SH-SY5Y (cell line): ENCODE data around the gene TNFSF10.

Experiments used
- GATA2 ChIP-seq: IDR thresholded peaks from 2 replicates; pipeline ENCODE4 v1.6.1; 2011; ENCODE audit warnings: mild to moderate bottlenecking, low read depth, low read length
- GATA3 ChIP-seq: IDR thresholded peaks from 2 replicates; pipeline ENCODE4 v1.6.1; 2011; ENCODE audit warnings: low read depth, mild to moderate bottlenecking, low read length, moderate library complexity

DNA sequence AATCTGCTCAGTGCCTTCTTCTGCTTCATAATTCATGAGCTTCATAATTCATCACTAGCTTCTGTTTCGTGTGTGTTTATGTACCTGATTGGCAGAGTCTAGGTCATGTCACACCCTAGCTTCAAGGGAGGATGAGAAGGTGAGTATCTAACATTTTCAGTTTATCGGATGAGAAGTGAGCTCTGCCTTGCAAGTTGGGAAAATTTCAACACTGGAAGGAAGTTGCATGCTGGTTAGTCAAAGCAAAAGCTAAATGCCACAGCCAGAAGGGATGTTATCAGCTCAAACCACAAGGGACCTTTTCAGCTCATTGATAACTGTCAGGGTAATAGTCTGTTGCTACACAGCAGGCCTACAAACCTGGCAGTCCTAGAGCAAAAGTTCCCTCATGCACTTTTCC lies 7.3 kb upstream of the TNFSF10 start:
- no peak for TF ChIP-seq GATA2
- no peak for TF ChIP-seq GATA3
